Lower leg skin (tissue), 3 donors: ENCODE measurements around the gene C11orf24.

Source experiments
- POLR2A ChIP-seq, 2 donors: fragments of 450-650 bp; IDR thresholded peaks; one replicate each; pipeline ENCODE4 v1.6.1; 2016 to 2017; ENCODE audit warnings: antibody characterized with exemption in 2 of 2, mild to moderate bottlenecking in 1 of 2, moderate library complexity in 1 of 2
- TF ChIP-seq, protein P1 (sequence below), 3 donors: fragments of 450-650 bp; IDR thresholded peaks; one replicate each; pipeline ENCODE4 v1.5.1; 2016; ENCODE audit warnings: antibody characterized with exemption in 3 of 3, mild to moderate bottlenecking in 3 of 3, moderate library complexity in 2 of 3

GRCh38 chr11:68293708-68294107 is 21.9 kb upstream of the C11orf24 start:
- no peak for TF ChIP-seq POLR2A (IDR thresholded peaks at IDR 0.05)
- TF ChIP-seq, protein P1, sequence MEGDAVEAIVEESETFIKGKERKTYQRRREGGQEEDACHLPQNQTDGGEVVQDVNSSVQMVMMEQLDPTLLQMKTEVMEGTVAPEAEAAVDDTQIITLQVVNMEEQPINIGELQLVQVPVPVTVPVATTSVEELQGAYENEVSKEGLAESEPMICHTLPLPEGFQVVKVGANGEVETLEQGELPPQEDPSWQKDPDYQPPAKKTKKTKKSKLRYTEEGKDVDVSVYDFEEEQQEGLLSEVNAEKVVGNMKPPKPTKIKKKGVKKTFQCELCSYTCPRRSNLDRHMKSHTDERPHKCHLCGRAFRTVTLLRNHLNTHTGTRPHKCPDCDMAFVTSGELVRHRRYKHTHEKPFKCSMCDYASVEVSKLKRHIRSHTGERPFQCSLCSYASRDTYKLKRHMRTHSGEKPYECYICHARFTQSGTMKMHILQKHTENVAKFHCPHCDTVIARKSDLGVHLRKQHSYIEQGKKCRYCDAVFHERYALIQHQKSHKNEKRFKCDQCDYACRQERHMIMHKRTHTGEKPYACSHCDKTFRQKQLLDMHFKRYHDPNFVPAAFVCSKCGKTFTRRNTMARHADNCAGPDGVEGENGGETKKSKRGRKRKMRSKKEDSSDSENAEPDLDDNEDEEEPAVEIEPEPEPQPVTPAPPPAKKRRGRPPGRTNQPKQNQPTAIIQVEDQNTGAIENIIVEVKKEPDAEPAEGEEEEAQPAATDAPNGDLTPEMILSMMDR (IDR thresholded peaks at IDR 0.05) = no peak
